AG04449 (cell line): Measurements from ENCODE around the gene MIX23.

Experiments used
- CTCF ChIA-PET: fragments of 350-600 bp; formaldehyde crosslinking; extraction: SDS; loops from one replicate; lab custom pipeline; 2021; ENCODE audit warnings: antibody characterized with exemption; lab: Yijun Ruan, JAX
- POLR2A ChIA-PET: fragments of 400-600, 350-600 bp; formaldehyde crosslinking; extraction: SDS; loops from one replicate; lab custom pipeline; 2020; ENCODE audit warnings: antibody characterized with exemption, inconsistent platforms; lab: Yijun Ruan, JAX
- DNase-seq: peaks from one replicate; pipeline ENCODE4 v3.0.0-alpha.2; 2010; ENCODE audit warnings: low read depth, low spot score
- H3K4me3 ChIP-seq: 2 replicates; pipeline ENCODE4 v1.5.1; 2011; ENCODE audit warnings: low read depth, mild to moderate bottlenecking, control low read depth, low read length
- TF ChIP-seq, protein P1 (sequence below): IDR thresholded peaks from one replicate; pipeline ENCODE4 v1.5.1; 2011; ENCODE audit warnings: mild to moderate bottlenecking, moderate library complexity, low read length, control low read depth, inconsistent platforms; ENCODE audit not compliant: insufficient read depth; ENCODE audit errors: missing control alignments

Gene MIX23

DNA sequence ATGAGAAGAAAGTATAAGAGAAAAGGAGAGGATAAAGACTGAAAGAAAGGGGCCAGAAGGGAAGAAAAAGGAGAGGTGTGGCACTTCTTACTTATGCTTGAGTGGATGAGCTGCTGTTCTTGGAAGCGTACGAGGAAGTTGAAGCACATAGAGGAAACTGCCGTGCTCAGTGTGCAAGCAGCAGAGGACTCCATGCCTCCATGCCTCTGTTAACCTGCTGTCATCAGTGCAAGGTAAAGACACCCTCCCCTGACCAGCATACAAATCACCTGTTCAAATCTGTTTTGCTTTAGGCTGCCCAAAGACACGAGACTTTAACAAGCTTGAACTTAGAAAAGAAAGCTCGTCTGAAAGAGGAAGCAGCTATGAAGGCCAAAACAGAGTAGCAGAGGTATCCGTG is 26.4 kb upstream of the MIX23 start:
- POLR2A ChIA-PET: interaction anchor here (0.6 kb wide), 1 partner anchor 270 kb away, joined by 4 read pairs; no protein-coding TSS in a partner anchor
- CTCF ChIA-PET: interaction anchor here (1.3 to 3.9 kb wide), 2 partner anchors 16 to 25 kb away, joined by 7 to 34 read pairs; partner anchors contain the start of gene FAM162A

GRCh38 chr3:122407946-122408345 is 24.9 kb upstream of the MIX23 start:
- TF ChIP-seq, protein P1, sequence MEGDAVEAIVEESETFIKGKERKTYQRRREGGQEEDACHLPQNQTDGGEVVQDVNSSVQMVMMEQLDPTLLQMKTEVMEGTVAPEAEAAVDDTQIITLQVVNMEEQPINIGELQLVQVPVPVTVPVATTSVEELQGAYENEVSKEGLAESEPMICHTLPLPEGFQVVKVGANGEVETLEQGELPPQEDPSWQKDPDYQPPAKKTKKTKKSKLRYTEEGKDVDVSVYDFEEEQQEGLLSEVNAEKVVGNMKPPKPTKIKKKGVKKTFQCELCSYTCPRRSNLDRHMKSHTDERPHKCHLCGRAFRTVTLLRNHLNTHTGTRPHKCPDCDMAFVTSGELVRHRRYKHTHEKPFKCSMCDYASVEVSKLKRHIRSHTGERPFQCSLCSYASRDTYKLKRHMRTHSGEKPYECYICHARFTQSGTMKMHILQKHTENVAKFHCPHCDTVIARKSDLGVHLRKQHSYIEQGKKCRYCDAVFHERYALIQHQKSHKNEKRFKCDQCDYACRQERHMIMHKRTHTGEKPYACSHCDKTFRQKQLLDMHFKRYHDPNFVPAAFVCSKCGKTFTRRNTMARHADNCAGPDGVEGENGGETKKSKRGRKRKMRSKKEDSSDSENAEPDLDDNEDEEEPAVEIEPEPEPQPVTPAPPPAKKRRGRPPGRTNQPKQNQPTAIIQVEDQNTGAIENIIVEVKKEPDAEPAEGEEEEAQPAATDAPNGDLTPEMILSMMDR: no peak
- H3K4me3 ChIP-seq: no peak overlapping the region
- DNase-seq: no peak
- CTCF ChIA-PET: interaction anchor here (1.0 to 3.9 kb wide), 3 partner anchors 10 to 23 kb away, joined by 3 to 34 read pairs (median 7); partner anchors contain the start of gene FAM162A
- POLR2A ChIA-PET: interaction anchor here (0.6 kb wide), 1 partner anchor 24 kb away, joined by 3 read pairs; the partner anchor contains the start of gene FAM162A

More for the DNA sequence above, 26.4 kb upstream of the MIX23 start:
- no peak overlapping the region for H3K4me3 ChIP-seq
- no peak for DNase-seq
- TF ChIP-seq, protein P1: no peak

DNA sequence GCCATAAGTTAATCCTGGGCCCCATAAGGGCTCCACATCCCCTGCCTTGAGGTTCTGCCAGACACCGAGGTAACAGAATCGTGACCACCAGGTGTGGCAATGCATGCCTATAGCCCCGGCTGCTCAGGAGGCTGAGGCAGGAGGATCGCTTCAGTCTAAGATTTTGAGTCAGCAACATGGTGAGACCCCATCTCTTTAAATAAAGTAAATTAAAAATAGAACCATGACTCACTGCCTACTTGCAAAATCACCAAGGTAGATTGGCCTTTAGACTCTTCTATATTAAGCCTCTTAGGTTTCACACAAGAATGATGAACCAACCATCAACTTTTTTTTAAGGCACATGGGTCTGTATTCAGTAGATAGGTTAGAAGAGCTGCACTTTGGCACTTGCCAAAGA is 23.2 kb upstream of the MIX23 start:
- TF ChIP-seq, protein P1: no peak
- ChIA-PET POLR2A (no interaction called here), CTCF (interaction anchor here (0.8 to 3.9 kb wide), 3 partner anchors 10 to 22 kb away, joined by 3 to 34 read pairs (median 3); partner anchors contain the start of gene FAM162A)
- H3K4me3 ChIP-seq: no peak overlapping the region
- no peak for DNase-seq

- ChIA-PET CTCF (interaction anchor here (0.8 to 1.3 kb wide), 3 partner anchors 9 to 21 kb away, joined by 3 to 10 read pairs (median 3); partner anchors contain the start of gene FAM162A), POLR2A (no interaction called here)
- TF ChIP-seq, protein P1: no peak
- DNase-seq: no peak
- no peak overlapping the region for H3K4me3 ChIP-seq
Observed at GRCh38 chr3:122405015-122405414, 22.0 kb upstream of the MIX23 start.

GRCh38 chr3:122403489-122403888 is 20.5 kb upstream of the MIX23 start:
- no peak overlapping the region for H3K4me3 ChIP-seq
- TF ChIP-seq, protein P1: no peak
- ChIA-PET CTCF (interaction anchor here (1.3 kb wide), 1 partner anchor 10 kb away, joined by 12 read pairs; no protein-coding TSS in a partner anchor), POLR2A (no interaction called here)
- DNase-seq: no peak

DNA sequence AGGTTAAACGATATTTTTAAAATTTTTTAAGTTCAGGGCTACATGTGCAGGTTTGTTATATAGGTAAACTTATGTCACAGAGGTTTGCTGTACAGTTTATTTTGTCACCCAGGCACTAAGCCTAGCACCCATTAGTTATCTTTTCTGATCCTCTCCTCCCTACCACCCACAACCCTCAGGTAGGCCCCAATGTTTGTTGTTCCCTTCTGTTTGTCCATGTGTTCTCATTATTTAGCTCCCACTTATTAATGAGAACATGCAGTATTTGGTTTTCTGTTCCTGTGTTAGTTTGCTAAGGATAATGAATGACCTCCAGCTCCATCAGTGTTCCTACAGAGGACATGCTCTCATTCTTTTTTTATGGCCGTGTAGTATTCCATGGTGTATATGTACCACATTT is 15.9 kb upstream of the MIX23 start:
- no peak for DNase-seq
- ChIA-PET CTCF (interaction anchor here (2.0 kb wide), 1 partner anchor 9 kb away, joined by 6 read pairs; no protein-coding TSS in a partner anchor), POLR2A (no interaction called here)
- TF ChIP-seq, protein P1: no peak
- H3K4me3 ChIP-seq: no peak overlapping the region
